Stimulated activated CD4-positive, alpha-beta T cell treated with anti-CD3 and anti-CD28 coated beads, TNF-alpha, amount 100 ng/mL, for 24 hours (primary cell): ENCODE results near the gene MYCBP.
"Not testable (repeated sequence)": the region's sequence is repeated elsewhere in the genome, so short reads cannot be mapped to it uniquely, and the experiment has no call there.

ENCODE experiments used
- DNase-seq, 3 experiments: peaks; one replicate each; pipeline ENCODE4 v3.0.0-alpha.2; 2020; ENCODE audit warnings: low read depth in 3 of 3

Gene MYCBP, protein sequence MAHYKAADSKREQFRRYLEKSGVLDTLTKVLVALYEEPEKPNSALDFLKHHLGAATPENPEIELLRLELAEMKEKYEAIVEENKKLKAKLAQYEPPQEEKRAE

DNA sequence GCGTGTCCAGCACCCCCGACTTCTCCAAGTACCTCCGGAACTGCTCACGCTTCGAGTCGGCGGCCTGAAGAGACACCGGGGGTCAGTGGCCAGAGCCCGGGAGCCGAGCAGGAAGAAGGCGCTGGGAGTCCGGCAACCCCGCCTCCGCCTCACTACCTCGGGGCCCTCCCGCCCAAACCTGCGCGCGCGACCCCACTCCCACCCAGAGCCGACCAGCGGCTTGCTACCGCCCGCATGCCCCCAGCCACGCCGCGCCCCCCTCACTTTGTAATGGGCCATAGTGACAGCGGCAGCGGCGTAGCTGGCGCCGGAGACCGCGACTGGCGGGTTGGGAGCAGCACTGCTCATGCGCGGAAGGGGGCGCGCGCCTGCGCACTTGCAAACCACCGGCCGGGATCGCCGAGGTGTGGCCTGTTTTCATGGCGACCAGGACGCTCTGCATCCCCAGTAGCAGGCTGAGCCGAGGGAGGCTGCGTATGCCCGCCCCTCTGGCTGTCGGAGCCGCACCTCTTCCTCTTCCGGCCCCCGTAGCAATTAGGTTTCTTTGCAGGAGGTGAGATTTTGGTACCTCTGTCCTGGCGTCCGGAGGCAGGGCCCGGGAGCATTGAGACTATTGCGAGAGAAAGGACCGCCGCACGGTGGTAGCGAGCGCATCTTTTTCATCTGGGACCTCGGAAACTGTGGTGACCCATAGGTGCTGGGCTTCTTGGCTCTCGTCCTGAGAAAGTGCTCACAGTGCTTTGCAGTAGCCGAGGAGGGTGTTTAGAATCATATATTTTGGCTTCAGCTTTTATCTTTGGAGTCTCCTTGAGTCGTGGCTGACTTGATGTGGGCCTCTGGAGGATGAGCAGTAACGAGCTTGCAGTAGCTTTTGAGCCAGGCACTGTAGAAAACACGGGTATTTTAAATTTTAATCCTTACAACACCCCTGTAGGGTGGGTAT is at the start of gene MYCBP:
TSS of gene MYCBP (minus strand) at position 322 of the 943 bp plus-strand sequence. CDS start at position 279, 43 bp downstream.
- DNase-seq: peak; percentile 94 to 95 (median 94)

DNA sequence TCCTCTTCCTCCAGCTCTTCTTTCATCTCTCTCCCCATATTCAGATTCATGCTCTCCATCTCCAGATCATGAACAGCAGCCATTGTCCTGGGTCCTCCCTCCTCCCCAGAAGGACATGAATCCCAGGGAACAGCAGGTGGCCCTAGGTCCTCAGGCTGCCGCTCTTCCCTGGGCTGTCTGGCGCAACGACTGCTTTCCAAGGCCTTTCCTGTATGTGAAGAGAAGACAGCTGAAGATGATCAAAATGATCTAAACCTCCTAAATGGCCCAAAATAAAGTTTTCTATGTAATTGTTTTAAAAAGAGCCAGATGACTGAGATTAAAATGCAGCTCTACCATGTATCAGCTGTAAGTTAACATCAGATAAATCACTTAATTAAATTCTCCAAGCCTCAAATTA is 46.0 kb upstream of the MYCBP start:
- no peak for DNase-seq

GRCh38 chr1:38918568-38918967 is 45.4 kb upstream of the MYCBP start:
- no peak for DNase-seq

DNA sequence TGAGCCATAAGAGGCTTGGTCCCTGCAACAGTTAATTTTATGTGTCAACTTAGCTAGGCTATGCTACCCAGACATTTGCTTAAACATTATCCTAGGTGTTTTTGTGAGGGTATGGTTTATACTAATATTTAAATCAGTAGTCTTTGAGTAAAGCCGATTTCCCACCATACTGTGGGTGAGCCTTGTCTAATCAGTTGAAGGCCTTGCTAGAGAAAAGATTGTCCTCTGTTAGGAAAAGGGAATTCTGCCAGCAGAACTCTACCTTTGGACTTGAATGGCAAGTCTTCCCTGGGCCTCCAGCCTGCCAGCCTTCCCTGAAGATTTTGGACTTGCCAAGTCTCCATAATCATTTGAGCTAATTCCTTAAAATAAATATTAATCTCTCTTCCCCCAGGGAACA is 44.6 kb upstream of the MYCBP start:
- DNase-seq: no peak

- DNase-seq: no peak
Measured at GRCh38 chr1:38917337-38917736, 44.2 kb upstream of the MYCBP start.

DNA sequence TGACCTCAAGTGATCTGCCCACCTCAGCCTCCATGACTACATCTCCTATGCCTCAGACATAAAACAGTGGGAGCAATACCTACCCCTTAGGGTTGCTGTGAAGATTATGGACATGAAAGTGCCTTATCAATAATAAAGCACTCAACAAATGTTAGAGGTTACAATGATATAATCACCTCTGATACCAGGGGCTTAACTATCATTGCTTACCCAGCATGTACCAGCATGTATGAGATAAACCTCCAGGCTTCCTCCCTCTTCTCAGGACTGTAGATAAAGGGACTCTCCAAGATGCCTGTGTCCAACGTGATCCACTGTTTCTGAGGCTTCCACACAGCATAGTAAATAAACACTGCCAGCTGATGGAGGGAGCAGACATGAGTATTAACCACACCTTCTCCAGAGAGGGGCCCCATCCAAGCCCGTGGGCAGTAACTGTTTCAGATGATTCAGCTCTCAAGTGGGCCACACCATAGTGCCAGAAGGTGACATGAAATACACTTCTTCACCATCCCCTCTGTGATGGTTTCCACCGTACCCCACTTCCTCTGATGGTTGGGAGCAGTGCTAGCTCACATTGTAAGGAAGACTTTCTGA is 42.3 kb upstream of the MYCBP start:
- DNase-seq: peak in 1 of 3 experiments; percentile 6

GRCh38 chr1:38914908-38915307 is 41.8 kb upstream of the MYCBP start:
- not testable (repeated sequence) for DNase-seq

DNA sequence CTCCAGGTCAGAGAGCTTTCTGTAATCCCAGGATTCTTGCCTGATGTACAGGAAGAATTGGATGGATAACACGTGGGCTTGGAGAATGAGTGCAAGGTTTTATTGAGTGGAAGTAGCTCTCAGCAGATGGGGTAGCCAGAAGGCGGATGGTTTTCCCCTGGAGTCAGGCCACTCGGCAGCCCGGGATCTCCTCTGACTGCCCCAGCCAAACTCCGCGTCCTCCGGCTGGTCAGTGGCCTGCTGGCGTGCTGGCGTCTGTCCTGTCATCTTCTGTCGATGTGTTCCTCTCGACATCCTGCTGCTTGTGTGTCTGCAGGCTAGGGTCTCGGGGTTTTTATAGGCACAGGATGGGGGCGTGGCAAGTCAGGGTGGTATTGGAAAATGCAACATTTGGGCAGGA is 35.7 kb upstream of the MYCBP start:
- DNase-seq: no peak

GRCh38 chr1:38905985-38906384 is 32.8 kb upstream of the MYCBP start:
- DNase-seq: no peak

- no peak for DNase-seq
Measured at GRCh38 chr1:38899560-38899959, 26.4 kb upstream of the MYCBP start.

DNA sequence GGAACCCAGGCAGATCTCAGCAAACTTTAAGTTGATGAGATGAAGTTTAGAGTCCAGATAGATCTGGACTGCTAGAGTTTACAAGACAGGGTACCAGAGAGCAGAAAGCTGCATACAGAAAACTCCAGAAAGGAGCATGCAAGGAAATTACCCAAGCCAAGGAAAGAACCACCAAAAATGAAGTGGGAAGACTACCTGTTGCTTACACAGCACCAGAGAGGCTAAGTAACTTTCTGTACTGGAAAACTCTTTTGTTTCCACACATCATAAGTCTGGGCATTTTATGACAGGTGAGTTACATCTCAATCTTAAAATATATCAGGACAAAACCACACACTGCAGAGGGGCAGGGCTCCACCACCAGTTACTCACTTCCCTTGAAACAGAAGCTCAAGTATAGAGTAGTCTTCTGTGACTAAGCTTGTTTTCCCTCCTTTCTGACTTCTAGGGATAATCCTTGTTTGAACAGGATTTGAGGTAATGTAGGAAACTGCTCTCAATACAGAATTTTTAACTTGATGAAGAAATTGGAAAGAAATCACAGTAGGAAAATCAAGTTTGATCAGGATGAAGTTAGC is 25.6 kb upstream of the MYCBP start:
- DNase-seq: no peak

DNA sequence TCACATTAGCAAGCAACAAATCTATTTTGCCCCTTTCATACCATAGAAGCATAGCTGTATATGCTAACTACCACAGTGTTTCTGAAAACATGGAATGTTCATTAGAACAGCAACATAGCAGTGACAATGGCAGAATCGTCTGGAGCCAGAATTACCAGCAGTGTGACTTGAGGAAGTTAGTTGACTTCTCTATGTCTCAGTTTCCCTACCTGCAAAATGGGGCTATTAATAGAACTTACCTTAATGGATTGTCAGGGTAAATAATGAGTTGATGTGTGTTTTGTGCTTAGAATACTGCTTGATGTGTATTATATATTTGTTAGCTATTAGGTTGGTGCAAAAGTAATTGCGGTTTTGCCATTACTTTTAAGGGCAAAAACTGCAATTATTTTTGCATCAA is 23.0 kb upstream of the MYCBP start:
- DNase-seq: no peak

GRCh38 chr1:38892976-38893375 is 19.8 kb upstream of the MYCBP start:
- no peak for DNase-seq

- DNase-seq: no peak
Measured at GRCh38 chr1:38891753-38892152, 18.6 kb upstream of the MYCBP start.

DNA sequence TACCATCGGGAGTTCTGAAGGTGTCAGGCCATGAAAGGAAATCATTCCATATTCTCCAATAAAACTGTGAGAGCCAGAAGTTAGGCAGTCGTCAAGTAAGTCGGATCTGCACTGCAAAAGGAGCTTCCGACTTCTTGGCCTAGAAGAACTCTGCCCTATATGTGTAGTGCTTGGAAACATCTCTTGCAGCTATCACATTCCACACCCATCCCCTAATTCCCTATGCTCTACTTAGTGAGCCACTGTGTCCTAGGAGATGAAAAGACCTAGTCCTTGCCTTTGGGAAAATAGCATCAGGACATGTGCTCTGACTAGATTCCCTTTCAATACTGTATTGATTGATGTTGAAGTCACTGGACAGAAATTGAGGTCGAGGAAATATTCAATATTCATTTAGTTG is 16.4 kb upstream of the MYCBP start:
- DNase-seq: no peak

DNA sequence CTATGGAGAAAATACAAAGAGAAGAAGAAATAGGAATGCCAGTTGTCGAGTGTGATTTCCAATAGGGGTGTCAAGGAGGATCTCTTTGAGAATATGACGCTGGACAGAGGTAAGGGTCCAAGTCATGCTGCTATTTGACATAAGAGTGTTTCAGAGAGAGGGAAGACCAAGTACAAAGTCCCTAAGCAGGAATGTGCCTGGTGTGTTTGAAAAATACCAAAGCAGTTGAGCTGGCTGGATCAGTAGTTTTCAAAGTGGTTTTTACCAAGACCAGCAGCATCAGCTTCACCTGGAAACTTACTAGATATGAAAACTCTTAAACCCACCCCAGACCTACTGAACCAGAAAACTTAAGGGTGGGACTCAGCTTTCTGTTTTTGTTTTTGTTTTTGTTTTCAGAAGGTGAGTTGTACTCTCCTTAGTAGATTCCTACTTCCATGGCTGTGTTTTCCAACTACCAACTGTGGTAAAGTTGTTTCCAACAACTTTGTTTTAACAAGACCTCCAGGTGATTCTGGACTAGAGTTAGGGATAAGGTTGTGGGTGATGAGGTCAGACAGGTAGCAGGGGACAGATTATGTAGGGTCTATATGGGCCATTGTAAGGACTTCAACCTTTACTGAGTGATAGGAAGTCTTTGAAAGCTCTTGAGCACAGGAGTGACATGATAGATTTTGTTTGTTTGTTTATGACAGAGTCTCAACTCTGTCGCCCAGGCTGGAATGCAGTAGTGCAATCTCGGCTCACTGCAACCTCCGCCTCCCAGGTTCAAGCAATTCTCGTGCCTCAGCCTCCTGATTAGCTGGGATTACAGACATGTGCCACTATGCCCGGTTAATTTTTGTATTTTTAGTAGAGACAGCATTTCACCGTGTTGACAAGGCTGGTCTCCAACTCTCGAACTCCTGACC is 15.5 kb upstream of the MYCBP start:
- DNase-seq: no peak

- DNase-seq: no peak
Measured at GRCh38 chr1:38885092-38885491, 11.9 kb upstream of the MYCBP start.

DNA sequence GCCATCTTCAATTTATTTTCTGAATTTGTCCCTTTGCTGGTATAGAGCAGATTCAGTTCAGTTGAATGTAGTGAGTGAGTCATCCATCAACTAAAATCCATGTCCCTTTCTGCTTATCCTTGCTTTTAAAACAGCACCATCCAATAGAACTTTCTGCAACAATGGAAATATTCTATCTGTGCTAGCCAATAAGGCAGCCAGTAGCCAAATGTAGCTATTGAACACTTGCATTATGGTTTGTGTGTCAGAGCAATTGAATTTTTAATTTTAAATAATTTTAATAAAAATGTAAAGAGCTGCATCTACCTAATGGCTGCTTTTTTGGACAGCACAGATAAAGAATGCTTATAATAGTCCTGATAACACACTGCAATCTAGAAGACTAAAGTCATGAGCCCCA is 8.3 kb upstream of the MYCBP start, which contains the start of gene GJA9:
TSS of gene GJA9 (minus strand) at position 101 of the 400 bp plus-strand sequence. CDS start 5,489 bp downstream, outside the sequence.
- no peak for DNase-seq

- DNase-seq: no peak
Measured at GRCh38 chr1:38875811-38876210, 2.7 kb upstream of the MYCBP start.

DNA sequence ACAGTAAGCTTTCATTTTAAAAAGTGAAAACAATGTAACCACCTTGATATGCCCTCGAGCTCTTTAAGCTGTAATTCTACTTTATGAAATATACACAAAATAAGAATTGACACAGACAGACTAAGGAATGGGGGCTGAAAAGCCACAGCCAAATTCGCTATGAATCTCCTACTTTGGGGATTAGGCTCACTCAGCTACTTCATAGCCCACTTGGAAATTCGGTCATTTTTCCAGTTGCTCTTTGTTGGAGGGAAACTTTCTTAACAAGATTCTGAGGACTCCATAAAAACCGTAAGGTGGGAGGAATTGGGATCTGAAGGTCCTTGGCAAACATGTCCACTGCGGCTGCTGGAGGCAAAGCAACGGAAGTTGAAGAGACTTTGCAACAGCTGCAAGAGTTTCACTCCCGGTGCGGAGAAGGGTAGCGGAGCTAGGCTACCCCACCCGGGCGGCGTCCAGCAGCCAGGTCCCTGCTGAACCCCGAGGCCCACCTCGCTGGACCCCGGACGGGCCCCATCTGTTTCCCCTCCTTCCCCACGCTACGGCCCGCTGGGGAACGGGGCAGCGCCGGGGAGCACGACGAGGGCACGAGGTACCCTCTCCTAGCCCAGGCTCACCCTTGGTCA is 634 bp downstream of the MYCBP start:
- peak in 2 of 3 experiments; percentile 8 to 34 for DNase-seq

- DNase-seq: no peak
Measured at GRCh38 chr1:38870996-38871395, 2.2 kb downstream of the MYCBP start.
